Measurements from ENCODE around the gene PER1.

Gene PER1

DNA sequence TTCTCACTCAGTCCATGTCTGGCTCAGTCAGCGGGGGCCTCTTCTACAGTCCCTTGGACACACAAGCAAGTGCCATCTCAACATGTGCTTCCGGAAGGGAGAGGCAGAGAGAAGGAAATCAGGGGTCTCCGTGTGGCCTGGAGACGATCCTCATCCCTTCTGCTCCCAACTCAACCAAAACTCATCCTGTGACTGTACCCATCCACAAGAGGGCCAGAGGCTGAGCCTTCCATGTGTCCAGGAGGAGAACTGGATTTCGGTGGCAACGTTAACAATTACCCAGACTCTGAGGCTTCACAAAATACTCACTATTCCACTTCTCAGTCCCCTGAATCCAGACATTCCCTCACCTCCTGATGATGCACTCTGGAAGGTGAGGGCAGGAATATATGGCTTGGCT lies 56.8 kb downstream of the PER1 start:
- Histone ChIP-seq H3K9me3 (ENCODE audit: low read depth, low read length) (no peaks in the 10 kb centered on the region), H3K4me3 (no peak overlapping the region), H3K36me3 (ENCODE audit: insufficient read depth, low read length) (no peaks in the 10 kb centered on the region), H3K27ac (no peak overlapping the region), H3K9ac (ENCODE audit: insufficient read length) (no peak overlapping the region)
- TF ChIP-seq FOXP2 (optimal IDR thresholded peaks at IDR 0.05; ENCODE audit: control extremely low read depth, extremely low read length, insufficient read depth), result no peak
- no peak for TF ChIP-seq POLR2AphosphoS5 (IDR thresholded peaks at IDR 0.05; ENCODE audit: borderline replicate concordance, low read depth, low read length)
- no peak for TF ChIP-seq EZH2 (IDR thresholded peaks at IDR 0.05)
- no peak for DNase-seq (ENCODE audit: low read depth, low spot score)

DNA sequence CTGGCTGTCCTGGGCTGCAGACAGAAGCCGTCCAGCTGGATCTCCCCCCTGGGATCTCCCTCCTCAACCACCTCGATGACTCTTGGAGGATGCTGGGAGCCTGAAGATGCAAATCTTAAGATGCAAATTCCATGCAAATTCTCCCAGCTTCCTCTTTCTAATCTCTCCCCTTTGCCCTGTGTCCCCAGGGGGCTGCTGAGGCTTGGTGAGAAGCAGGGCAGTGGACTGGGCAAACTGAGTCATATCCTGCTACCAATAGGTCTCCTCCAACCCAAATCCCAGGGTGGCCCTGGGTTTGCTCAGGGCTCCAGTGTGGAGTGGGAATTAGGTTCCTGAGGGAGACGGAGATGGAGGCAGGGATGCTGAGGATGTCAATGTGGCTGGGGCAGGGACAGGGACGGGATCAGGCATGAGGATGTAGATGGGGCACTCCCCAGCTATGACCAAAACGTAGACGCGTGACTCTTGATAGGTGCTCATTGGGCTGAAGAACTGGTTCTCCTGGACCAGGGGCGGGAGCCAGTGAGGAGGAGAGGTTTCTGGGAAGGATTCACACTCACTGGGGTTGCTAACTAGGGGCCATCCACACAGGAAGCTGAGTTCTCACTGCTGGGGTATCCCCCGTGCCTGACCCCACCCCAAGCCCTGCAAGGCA lies 61.0 kb downstream of the PER1 start:
- Histone ChIP-seq H3K9ac (ENCODE audit: insufficient read length) (no peak overlapping the region), H3K4me3 (no peak overlapping the region), H3K36me3 (ENCODE audit: insufficient read depth, low read length) (no peaks in the 10 kb centered on the region), H3K9me3 (ENCODE audit: low read depth, low read length) (no peaks in the 10 kb centered on the region), H3K27ac (no peak overlapping the region)
- no peak for TF ChIP-seq FOXP2 (optimal IDR thresholded peaks at IDR 0.05; ENCODE audit: control extremely low read depth, extremely low read length, insufficient read depth)
- no peak for DNase-seq (ENCODE audit: low read depth, low spot score)

Data from SK-N-MC (cell line).